K562 (cell line): ENCODE measurements around the gene HECW1. TPM values are rescaled to one million over a fixed set of nuclear protein-coding genes. Genes with fewer than 3 reads are reported as not detected.

Experiments used
- ATAC-seq: fragments of 200-7000 bp; cut with Tn5 transposase; 3 replicates; pipeline ENCODE4 v1.9.1; 2020; ENCODE audit warnings: moderate library complexity
- BruUV-seq: library from RNA; stranded (reverse); fragments of 400-500 nt; replicated peaks from 2 replicates; lab custom pipeline; 2021; lab: Mats Ljungman, UMichigan
- CTCF ChIA-PET: fragments of 300-600 bp; formaldehyde crosslinking; extraction: SDS; loops from one replicate; lab custom pipeline; 2021; ENCODE audit warnings: low intra/inter-chr PET ratio; lab: Yijun Ruan, JAX
- POLR2A ChIA-PET: fragments of 300-600, 350-650 bp; sonication (Branson Sonifier 250); formaldehyde crosslinking; extraction: SDS; loops from one replicate; lab custom pipeline; 2021; ENCODE audit warnings: antibody characterized with exemption, inconsistent platforms; lab: Yijun Ruan, JAX
- DNase-seq, 4 experiments: peaks; one replicate each; pipeline versions ENCODE4 v3.0.0 to v3.0.0-alpha.2; 2011 to 2018; ENCODE audit warnings: low spot score in 3 of 4, mixed read lengths in 3 of 4; ENCODE audit errors: extremely low read depth in 1 of 4
- FAIRE-seq: peaks from 2 replicates; lab custom pipeline; 2011; peaks lifted over from hg19 to GRCh38; lab: Jason Lieb, UNC
- H2AFZ ChIP-seq: 2 replicates; pipeline ENCODE4 v1.6.0; 2011; ENCODE audit warnings: low read depth, low read length, control low read depth, inconsistent platforms
- H3K27ac ChIP-seq: fragments of 200-600 bp; 3 replicates; pipeline ENCODE4 v1.8.0; 2011; ENCODE audit warnings: low read depth, mild to moderate bottlenecking, control low read depth, inconsistent platforms, low read length, moderate library complexity, mixed read lengths; ENCODE audit errors: extremely low read depth
- H3K27me3 ChIP-seq, 2 experiments: fragments of 300-600 bp in 1 of 2; 2 replicates in 1 of 2; 3 replicates in 1 of 2; pipeline versions ENCODE4 v1.6.0 to v1.8.0; 2011; ENCODE audit warnings: inconsistent platforms in 2 of 2, low read length in 2 of 2, mild to moderate bottlenecking in 1 of 2, mixed read lengths in 1 of 2, moderate library complexity in 1 of 2; ENCODE audit not compliant: control insufficient read depth in 2 of 2, insufficient read depth in 2 of 2
- H3K36me3 ChIP-seq: fragments of 300-600 bp; 3 replicates; pipeline ENCODE4 v1.8.0; 2011; ENCODE audit warnings: mild to moderate bottlenecking, low read length, inconsistent platforms; ENCODE audit not compliant: control insufficient read depth, insufficient read depth
- H3K4me1 ChIP-seq, 2 experiments: fragments of 200-600 bp in 1 of 2; replicated peaks in 1 of 2; 2 replicates in 1 of 2; 3 replicates in 1 of 2; pipeline versions ENCODE4 v1.5.1 to v1.8.0; 2011; ENCODE audit warnings: inconsistent platforms in 2 of 2, low read length in 2 of 2, mild to moderate bottlenecking in 1 of 2, mixed read lengths in 1 of 2, moderate library complexity in 1 of 2; ENCODE audit not compliant: control insufficient read depth in 2 of 2, insufficient read depth in 2 of 2
- H3K4me2 ChIP-seq: 2 replicates; pipeline ENCODE4 v1.6.1; 2011; ENCODE audit warnings: low read length, control low read depth, inconsistent platforms, mixed read lengths; ENCODE audit not compliant: insufficient read depth
- H3K4me3 ChIP-seq: fragments of 200-600 bp; sonication (generic), shearing (Covaris generic); 2 replicates; pipeline ENCODE4 v1.5.1; 2016; ENCODE audit warnings: control low read depth, inconsistent platforms
- H3K79me2 ChIP-seq: fragments of 200-600 bp; 3 replicates; pipeline ENCODE4 v1.8.0; 2011; ENCODE audit warnings: low read length, inconsistent platforms; ENCODE audit not compliant: control insufficient read depth, insufficient read depth
- H3K9ac ChIP-seq, 2 experiments: 2 replicates each; pipeline versions ENCODE4 v1.6.0 to v1.6.1; 2011; ENCODE audit warnings: low read depth in 2 of 2, low read length in 2 of 2, control low read depth in 1 of 2, inconsistent platforms in 1 of 2, mild to moderate bottlenecking in 1 of 2, mixed read lengths in 1 of 2; ENCODE audit not compliant: insufficient read depth in 1 of 2
- H3K9me1 ChIP-seq: one replicate; pipeline ENCODE4 v1.6.0; 2011; ENCODE audit warnings: inconsistent platforms, mild to moderate bottlenecking, low read length, moderate library complexity; ENCODE audit not compliant: control insufficient read depth, insufficient read depth
- H3K9me3 ChIP-seq: replicated peaks from 2 replicates; pipeline ENCODE4 v1.5.1; 2011; ENCODE audit warnings: low read depth, low read length, inconsistent platforms; ENCODE audit not compliant: control insufficient read depth, insufficient read depth
- H4K20me1 ChIP-seq: replicated peaks from 2 replicates; pipeline ENCODE4 v1.6.1; 2011; ENCODE audit warnings: low read length, inconsistent platforms, mixed read lengths; ENCODE audit not compliant: control insufficient read depth, insufficient read depth
- DDX20 ChIP-seq: fragments of 450-650 bp; IDR thresholded peaks from 2 replicates; pipeline ENCODE4 v1.6.1; 2016; ENCODE audit warnings: missing genetic modification characterization, low read depth, mild to moderate bottlenecking, missing compliant biosample characterization, moderate library complexity
- ELF1 ChIP-seq: fragments of 200-800 bp; sonication (Bioruptor generic); IDR thresholded peaks from 2 replicates; pipeline ENCODE4 v1.6.1; 2016; ENCODE audit warnings: missing genetic modification characterization, missing compliant biosample characterization
- HOMEZ ChIP-seq: fragments of 250-450 bp; sonication (Bioruptor Pico); IDR thresholded peaks from 2 replicates; pipeline ENCODE4 v1.4.0; 2020; ENCODE audit warnings: mild to moderate bottlenecking, moderate library complexity
- RERE ChIP-seq: sonication (generic); formaldehyde crosslinking; IDR thresholded peaks from 2 replicates; pipeline ENCODE4 v1.8.0; 2023; ENCODE audit warnings: missing genetic modification reagents, mild to moderate bottlenecking, borderline replicate concordance
- TEAD4 ChIP-seq, 2 experiments: sonication (generic) in 1 of 2; formaldehyde crosslinking in 1 of 2; IDR thresholded peaks; 2 replicates each; pipeline versions ENCODE4 v1.6.1 to v1.8.0; 2012 to 2022; ENCODE audit warnings: borderline replicate concordance in 1 of 2, inconsistent platforms in 1 of 2, low read length in 1 of 2, mild to moderate bottlenecking in 1 of 2, missing genetic modification reagents in 1 of 2
- ZBED1 ChIP-seq: IDR thresholded peaks from 2 replicates; pipeline ENCODE4 v1.6.1; 2014
- ZNF589 ChIP-seq: fragments of 200-800 bp; sonication (Bioruptor generic); IDR thresholded peaks from 2 replicates; pipeline ENCODE4 v1.6.1; 2016; ENCODE audit warnings: low read depth, missing genetic modification characterization, missing compliant biosample characterization
- ZNF77 ChIP-seq: fragments of 250-450 bp; sonication (Bioruptor Pico); IDR thresholded peaks from 2 replicates; pipeline ENCODE4 v1.5.0; 2020
- whole genome bisulfite sequencing: fragments of 100-300 bp; shearing (Covaris generic); methylation state at CpG from one replicate; pipeline ENCODE4 v1.1.6; 2016; ENCODE audit warnings: low coverage, mixed read lengths; ENCODE audit not compliant: insufficient coverage; ENCODE audit errors: missing lambda C conversion rate; 5-methylcytosine and 5-hydroxymethylcytosine counted together
- in situ Hi-C: fragments of 300-500 bp; cut with MboI; formaldehyde crosslinking; loops from 4 replicates; pipeline ENCODE4 v1.15.0; 2018; ENCODE audit warnings: inconsistent platforms, mixed read lengths
- intact Hi-C: fragments of 100-400 bp; cut with micrococcal nuclease; formaldehyde crosslinking; loops from 2 replicates; pipeline ENCODE4 v1.14.2; 2022
- polyA plus RNA-seq, 8 experiments: library from polyadenylated mRNA; depleted of rRNA in 4 of 8; stranded (reverse) in 5 of 8; unstranded in 3 of 8; fragments of >200 nt; fragmentation: Nextera tagmentation in 2 of 8; fragmentation: Illumina TruSeq in 1 of 8; extraction: Ambion mirVana in 2 of 8; extraction: Trizol in 1 of 8; gene quantifications; 2 replicates each; pipeline versions ENCODE4 v1.2.1 to v1.2.3, GENCODE V29; 2011 to 2014; ENCODE audit warnings: inconsistent platforms in 1 of 8, missing spikeins in 1 of 8
- total RNA-seq, 7 experiments: library from RNA; depleted of rRNA in 6 of 7; stranded (reverse); fragments of >200 nt in 6 of 7; fragmentation: Illumina TruSeq in 2 of 7; extraction: Trizol in 2 of 7; gene quantifications; 2 replicates each; pipeline versions ENCODE4 v1.2.1 to v1.2.3, GENCODE V29; 2011 to 2021; ENCODE audit warnings: low replicate concordance in 1 of 7

Gene HECW1
- total and polyA plus RNA-seq, 9 of the 15 experiments (the other 6 are each of a cell fraction or from before 2014, with no cell fraction given) = 0.07 to 0.31 (median 0.13) TPM; not detected in 4

DNA sequence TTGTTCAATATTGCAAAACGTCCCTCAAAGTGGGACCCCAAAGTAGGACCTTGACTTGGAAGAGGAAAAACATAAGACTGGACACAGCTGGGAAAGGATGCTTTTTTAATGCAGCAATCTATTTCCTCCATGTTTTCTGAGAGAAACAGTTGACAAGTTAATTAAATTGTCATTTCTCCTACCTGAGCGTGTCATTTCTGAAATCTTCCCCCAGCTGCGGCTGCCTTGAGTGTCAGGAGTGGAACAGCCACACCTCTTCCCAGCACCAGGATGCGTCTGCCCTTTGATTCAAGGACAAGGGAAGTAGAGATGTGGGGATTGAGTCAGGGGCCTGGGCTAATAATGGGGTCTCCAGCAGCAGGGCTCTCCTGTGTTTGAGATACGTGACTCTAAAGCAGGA, 171.3 kb downstream of the HECW1 start:
- FAIRE-seq = no peak
- ChIA-PET CTCF (no interaction called here), POLR2A (interaction anchor here (0.7 kb wide), 1 partner anchor 568 kb away, joined by 3 read pairs; no protein-coding TSS in a partner anchor)
- intact Hi-C loops = no loop called here
- in situ Hi-C loops = no loop called here
- BruUV-seq = no TSS peak
- H3K9me3 ChIP-seq = no peaks in the 10 kb centered on the region
- H3K9ac ChIP-seq = no peak overlapping the region
- WGBS = 0% methylated on average over 5 of the region's 5 CpGs
- no peaks in the 10 kb centered on the region; the same call in 1 of the 2 replicates for H4K20me1 ChIP-seq
- no peaks in the 10 kb centered on the region for H3K9me1 ChIP-seq
- H3K79me2 ChIP-seq = no peaks in the 10 kb centered on the region
- ATAC-seq = no peak
- no peaks in the 10 kb centered on the region for H3K36me3 ChIP-seq
- no peak overlapping the region for H2AFZ ChIP-seq
- TF ChIP-seq ZNF77 (CRISPR knock-in tag) = no peak
- no peak for TF ChIP-seq RERE
- TF ChIP-seq ZBED1 = no peak
- no peak for TF ChIP-seq ZNF589 (CRISPR knock-in tag)
- no peak for TF ChIP-seq DDX20
- no peak for TF ChIP-seq HOMEZ (CRISPR knock-in tag)
- no peak for TF ChIP-seq TEAD4 (IDR thresholded peaks at IDR 0.05; ENCODE audit: low read length)
- TF ChIP-seq TEAD4 (CRISPR knock-in tag; IDR thresholded peaks at IDR 0.05; ENCODE audit: borderline replicate concordance) = no peak
- TF ChIP-seq ELF1 (tag) = no peak
- no peak for DNase-seq
- H3K4me3 ChIP-seq = no peak overlapping the region
- no peak overlapping the region for H3K4me2 ChIP-seq
- H3K27me3 ChIP-seq = peaks cover 7 to 16% of the 10 kb centered on the region in 2 experiments; a peak in 4 of 5 replicates
- no peaks in the 10 kb centered on the region for H3K4me1 ChIP-seq
- H3K27ac ChIP-seq = no peak overlapping the region
